GM19035 (cell line): ENCODE measurements around the gene PKNOX1.
A peak's percentile ranks its signal among the peaks of the same experiment; 100 is the strongest.
"Not testable (repeated sequence)": the region's sequence is repeated elsewhere in the genome, so short reads cannot be mapped to it uniquely, and the experiment has no call there.

ENCODE experiments used
- ATAC-seq: cut with Tn5 transposase; IDR thresholded peaks from one replicate; pipeline ENCODE4 v1.9.1; 2021; ENCODE audit not compliant: unreplicated experiment

Gene PKNOX1

GRCh38 chr21:42973991-42974831 is at the start of gene PKNOX1:
PKNOX1 (plus strand) TSS chr21:42974562; CDS start chr21:43004382, 29,820 bp downstream.
- peak; percentile 84 for ATAC-seq

GRCh38 chr21:42925114-42925926 is 49.0 kb upstream of the PKNOX1 start, which contains the start of gene ERVH48-1:
ERVH48-1 (minus strand) TSS chr21:42925630; CDS start chr21:42919006, 6,624 bp downstream.
- ATAC-seq: no peak

DNA sequence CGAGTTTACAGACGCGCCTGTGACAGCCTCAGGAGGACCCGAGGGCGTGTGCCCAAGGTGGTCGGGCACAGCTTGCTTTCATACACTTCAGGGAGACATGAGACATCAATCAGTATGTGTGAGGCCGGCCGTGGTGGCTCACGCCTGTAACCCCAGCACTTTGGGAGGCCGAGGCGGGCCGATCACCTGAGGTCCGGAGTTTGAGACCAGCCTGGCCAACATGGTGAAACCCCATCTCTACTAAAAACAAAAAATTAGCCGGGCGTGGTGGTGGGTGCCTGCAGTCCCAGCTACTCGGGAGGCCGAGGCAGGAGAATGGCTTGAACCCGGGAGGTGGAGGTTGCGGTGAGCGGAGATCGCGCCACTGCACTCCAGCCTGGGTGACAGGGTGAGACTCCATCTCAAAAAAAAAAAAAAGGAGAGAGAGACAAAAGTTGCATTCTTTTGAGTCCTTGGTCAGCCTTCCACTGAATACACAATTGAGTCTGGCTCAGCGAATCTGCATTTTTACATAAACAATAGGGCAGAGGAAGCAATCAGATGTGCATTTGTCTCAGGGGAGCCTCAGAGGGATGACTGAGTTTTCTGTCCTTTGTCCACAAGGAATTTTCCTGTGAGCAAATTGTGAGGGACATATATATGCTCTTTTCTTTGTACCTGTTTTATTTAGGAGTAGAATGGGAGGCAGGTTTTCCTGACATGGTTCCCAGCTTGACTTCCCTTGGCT is 46.7 kb upstream of the PKNOX1 start:
- not testable (repeated sequence) for ATAC-seq

DNA sequence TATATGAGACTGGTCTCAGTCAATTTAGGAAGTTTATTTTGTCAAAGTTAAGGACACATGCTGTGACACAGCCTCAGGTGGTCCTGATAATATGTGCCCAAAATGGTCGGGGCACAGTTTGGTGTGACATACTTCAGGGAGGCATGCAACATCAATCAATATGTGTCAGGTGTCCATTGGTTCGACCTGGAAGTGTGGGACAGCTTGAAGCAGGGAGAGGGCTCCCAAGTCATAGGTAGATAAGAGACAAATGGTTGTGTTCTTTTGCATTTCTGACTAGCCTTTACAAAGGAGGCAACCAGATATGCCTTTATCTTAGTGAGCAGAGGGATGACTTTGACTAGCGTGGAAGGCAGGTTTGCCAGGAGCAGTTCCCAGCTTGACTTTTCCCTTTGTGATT is 44.4 kb upstream of the PKNOX1 start:
- no peak for ATAC-seq

- ATAC-seq: no peak
Observed at GRCh38 chr21:42931560-42932235, 42.7 kb upstream of the PKNOX1 start.

DNA sequence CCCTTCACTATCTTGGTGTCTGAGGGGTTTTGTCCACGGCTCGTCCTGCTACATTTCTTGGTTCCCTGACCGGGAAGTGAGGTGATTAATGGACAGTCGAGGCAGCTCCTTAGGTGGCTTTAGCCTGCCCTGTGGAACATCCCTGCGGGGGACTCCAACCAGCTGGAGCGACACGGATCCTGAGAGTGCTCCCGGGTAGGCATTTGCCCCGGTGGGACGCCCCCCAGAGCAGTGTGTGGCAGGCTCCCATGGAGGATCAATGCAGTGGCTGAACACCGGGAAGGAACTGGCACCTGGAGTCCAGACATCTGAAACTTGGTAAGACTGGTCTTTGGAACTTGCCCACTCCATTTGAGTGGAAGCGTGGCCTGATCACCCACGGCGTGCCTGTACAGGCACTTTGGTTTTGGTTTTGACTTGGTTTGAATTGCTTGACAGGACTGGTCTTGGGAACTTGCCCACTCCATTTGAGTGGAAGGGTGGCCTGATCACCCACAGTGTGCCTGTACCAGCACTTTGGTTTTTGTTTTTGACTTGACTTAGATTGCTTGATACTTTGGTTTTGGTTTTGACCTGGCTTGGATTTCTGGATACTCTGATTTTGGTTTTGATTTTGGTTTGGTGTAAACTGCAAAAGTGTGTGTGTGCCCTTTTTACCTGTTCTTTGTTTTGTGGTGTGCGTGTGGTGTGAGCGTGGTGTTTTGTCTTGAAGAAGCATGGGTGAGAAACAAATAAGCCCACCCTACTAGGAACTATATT is 41.8 kb upstream of the PKNOX1 start:
- not testable (repeated sequence) for ATAC-seq

DNA sequence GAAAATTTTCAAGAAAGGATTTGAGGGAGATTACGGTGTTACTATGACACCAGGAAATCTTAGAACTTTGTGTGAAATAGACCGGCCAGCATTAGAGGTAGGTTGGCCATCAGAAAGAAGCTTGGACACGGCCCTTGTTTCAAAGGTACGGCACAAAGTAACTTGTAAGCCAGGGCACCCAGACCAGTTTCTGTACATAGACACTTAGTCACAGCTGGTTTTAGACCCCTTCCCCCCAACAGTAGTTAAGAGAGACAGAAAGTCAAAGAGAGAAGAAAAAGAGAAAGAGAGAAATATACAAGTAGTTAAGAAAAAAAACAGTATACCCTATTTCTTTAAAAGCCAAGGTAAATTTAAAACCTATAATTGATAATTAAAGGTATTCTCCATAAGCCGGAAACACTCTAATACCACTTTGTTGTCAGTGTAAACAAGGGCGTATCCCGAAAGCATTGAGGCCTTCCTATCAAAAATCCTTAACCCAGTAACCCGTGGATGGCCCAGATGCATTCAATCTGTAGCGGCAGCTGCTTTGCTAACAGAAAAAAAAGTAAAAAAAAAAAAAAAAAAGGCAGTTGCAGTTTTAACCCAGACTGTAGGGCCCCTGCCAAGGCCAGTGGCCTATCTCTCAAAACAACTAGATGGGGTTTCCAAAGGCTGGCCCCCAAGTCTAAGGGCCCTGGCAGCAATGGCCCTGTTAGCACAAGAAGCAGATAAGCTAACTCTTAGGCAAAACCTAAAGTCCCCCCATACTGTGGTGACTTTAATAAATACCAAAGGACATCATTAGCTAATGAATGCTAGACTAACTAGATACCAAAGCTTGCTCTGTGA is 41.0 kb upstream of the PKNOX1 start:
- not testable (repeated sequence) for ATAC-seq

- ATAC-seq: not testable (repeated sequence)
Observed at GRCh38 chr21:42933973-42934372, 40.4 kb upstream of the PKNOX1 start.

- ATAC-seq: not testable (repeated sequence)
Observed at GRCh38 chr21:42936360-42936759, 38.0 kb upstream of the PKNOX1 start.

DNA sequence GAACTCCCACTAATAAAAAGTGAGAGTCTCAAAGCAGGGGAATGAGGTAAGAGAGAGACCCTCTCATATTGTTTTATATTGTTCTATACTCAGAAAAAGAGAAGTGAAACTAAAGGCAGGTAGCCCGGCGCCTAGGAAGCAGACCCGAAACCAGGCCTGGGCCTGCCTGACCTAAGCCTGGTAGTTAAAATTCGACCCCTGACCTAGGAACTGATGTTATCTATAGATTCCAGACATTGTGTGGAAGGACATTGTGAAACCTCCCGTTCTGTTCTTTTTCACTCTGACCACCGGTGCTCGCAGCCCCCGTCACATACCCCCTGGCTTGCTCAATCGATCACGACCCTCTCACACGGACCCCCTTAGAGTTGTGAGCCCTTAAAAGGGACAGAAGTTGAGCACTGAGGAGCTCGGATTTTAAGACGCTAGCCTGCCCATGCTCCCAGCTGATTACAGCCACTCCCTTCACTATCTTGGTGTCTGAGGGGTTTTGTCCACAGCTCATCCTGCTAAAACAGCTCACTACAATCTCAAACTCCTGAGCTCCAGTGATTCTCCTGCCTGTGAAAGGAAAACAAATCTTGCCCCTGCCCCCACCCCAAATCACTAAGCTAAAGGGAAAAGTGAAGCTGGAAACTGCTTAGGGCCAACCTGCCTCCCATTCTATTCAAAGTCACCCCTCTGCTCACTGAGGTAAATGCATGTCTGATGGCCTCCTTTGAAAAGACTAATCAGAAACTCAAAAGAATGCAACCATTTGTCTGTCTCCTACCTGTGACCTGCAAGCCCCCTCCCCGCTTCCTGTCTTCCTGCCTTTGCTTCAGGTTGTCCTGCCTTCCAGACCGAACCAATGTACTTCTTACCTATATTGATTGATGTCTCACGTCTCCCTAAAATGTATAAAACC is 37.1 kb upstream of the PKNOX1 start:
- ATAC-seq: not testable (repeated sequence)

DNA sequence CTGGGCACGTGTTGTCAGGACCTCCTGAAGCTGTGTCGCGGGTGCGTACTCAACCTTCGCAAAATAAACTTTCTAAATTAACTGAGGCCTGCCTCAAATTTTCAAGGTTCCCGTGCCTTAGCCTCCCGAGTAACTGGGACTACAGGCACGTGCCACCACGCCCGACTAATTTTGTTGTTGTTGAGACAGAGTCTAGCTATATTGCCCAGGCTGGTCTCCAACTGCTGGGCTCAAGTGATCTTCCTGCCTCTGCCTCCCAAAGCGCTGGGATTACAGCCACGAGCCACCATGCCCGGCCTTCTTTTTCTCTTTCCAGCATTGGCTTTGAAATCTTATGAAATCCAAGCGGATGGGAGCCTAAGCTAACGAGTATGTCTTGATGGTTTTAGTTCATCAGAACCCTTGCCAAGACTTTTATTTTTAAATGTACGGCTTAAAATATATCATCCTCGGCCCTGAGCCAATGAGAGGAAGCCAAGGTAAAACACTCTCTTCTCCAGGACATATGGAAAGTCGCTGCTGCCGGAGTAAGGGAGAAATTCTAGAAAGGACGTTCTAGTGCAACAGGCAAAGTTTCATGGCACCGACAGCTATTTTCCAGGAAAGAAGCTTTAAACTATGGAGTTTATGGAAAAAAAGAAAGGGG is 36.3 kb upstream of the PKNOX1 start:
- ATAC-seq: no peak

GRCh38 chr21:42938606-42938995 is 35.8 kb upstream of the PKNOX1 start:
- ATAC-seq: not testable (repeated sequence)

- no peak for ATAC-seq
Observed at GRCh38 chr21:42939582-42940413, 34.6 kb upstream of the PKNOX1 start.

DNA sequence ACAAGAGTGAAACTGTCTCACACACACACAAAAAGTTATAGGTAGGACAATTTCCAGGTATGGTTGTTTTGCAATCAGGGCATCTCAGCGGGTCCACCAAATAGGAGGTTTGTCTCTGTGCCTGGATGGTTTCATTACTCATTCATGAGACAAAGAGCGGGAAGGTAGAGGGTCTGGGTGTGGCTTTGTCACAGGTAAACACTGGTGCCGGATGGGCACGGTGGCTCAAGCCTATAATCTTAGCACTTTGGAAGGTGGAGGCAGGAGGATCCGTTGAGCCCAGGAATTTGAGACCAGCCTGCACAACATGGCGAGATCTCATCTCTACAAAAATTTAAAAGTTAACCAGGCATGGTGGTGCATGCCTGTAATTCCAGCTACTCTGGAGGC is 32.7 kb upstream of the PKNOX1 start:
- no peak for ATAC-seq

DNA sequence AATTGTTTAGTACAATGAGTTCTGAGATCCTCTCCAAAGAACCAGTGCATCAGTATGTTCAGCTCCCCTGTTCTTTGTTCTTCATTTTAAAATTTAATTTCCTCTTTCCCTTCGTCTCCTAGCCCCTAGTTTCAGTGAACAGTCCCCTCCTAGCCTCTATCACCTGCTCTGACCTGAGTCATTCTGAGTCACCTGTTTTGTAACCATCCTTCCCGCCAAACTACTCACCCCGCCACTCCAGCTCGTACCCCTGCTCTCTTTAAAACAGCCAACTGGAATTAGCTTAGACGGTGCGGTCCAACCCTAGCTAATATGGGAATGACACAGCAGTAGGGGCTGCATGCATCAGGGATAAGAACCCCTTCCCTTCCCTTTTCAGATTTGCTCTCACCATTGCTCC is 32.1 kb upstream of the PKNOX1 start:
- no peak for ATAC-seq

- ATAC-seq: not testable (repeated sequence)
Observed at GRCh38 chr21:42949094-42949755, 25.1 kb upstream of the PKNOX1 start.
